CD8-positive, alpha-beta memory T cell (primary cell): ENCODE data around the gene DPH7. TPM values are rescaled to one million over a fixed set of nuclear protein-coding genes. Genes with fewer than 3 reads are reported as not detected.
"Not testable (repeated sequence)": the region's sequence is repeated elsewhere in the genome, so short reads cannot be mapped to it uniquely, and the experiment has no call there.

Experiments used
- CTCF ChIA-PET: fragments of 350-600 bp; sonication (Branson Sonifier 250); formaldehyde crosslinking; loops from one replicate; lab custom pipeline; 2021; ENCODE audit warnings: antibody characterized with exemption; lab: Charles Lee
- POLR2A ChIA-PET: fragments of 350-600 bp; sonication (Branson Sonifier 250); formaldehyde crosslinking; loops from one replicate; lab custom pipeline; 2021; ENCODE audit warnings: antibody characterized with exemption; lab: Charles Lee
- DNase-seq, 5 donors: peaks; one replicate each; pipeline versions ENCODE4 v3.0.0 to v3.0.0-alpha.2; 2020 to 2022; ENCODE audit warnings: mixed read lengths in 1 of 5
- H3K27ac ChIP-seq: one replicate; pipeline ENCODE4 v1.7.0; 2013; ENCODE audit warnings: low read depth, mild to moderate bottlenecking, low read length, moderate library complexity
- H3K27me3 ChIP-seq: 2 replicates; pipeline ENCODE4 v1.7.0; 2013; ENCODE audit warnings: low read length, mild to moderate bottlenecking; ENCODE audit not compliant: insufficient read depth, poor library complexity, severe bottlenecking
- H3K36me3 ChIP-seq: 2 replicates; pipeline ENCODE4 v1.7.0; 2013; ENCODE audit warnings: mild to moderate bottlenecking, low read length, moderate library complexity; ENCODE audit not compliant: insufficient read depth
- H3K4me1 ChIP-seq: 2 replicates; pipeline ENCODE4 v1.7.0; 2013; ENCODE audit warnings: mild to moderate bottlenecking, low read length, moderate library complexity; ENCODE audit not compliant: insufficient read depth
- H3K4me3 ChIP-seq: 2 replicates; pipeline ENCODE4 v1.7.0; 2013; ENCODE audit warnings: mild to moderate bottlenecking, low read length
- H3K9me3 ChIP-seq: 2 replicates; pipeline ENCODE4 v1.7.0; 2013; ENCODE audit warnings: mild to moderate bottlenecking, low read length
- H3K27ac Mint-ChIP-seq, 8 donors: one replicate each; pipeline ENCODE4 v1.8.0; 2020 to 2021; ENCODE audit warnings: mixed read lengths in 8 of 8, mild to moderate bottlenecking in 6 of 8, inconsistent platforms in 3 of 8, moderate library complexity in 3 of 8
- H3K27me3 Mint-ChIP-seq, 2 donors: one replicate each; pipeline ENCODE4 v1.8.0; 2020 to 2021; ENCODE audit warnings: mixed read lengths in 2 of 2, mild to moderate bottlenecking in 1 of 2, moderate library complexity in 1 of 2
- H3K36me3 Mint-ChIP-seq, 3 donors: one replicate each; pipeline ENCODE4 v1.8.0; 2020 to 2021; ENCODE audit warnings: mixed read lengths in 3 of 3, inconsistent platforms in 1 of 3, mild to moderate bottlenecking in 1 of 3
- H3K4me1 Mint-ChIP-seq, 3 donors: one replicate each; pipeline ENCODE4 v1.8.0; 2020 to 2021; ENCODE audit warnings: mixed read lengths in 3 of 3, inconsistent platforms in 1 of 3, mild to moderate bottlenecking in 1 of 3
- H3K4me3 Mint-ChIP-seq, 7 donors: one replicate each; pipeline ENCODE4 v1.8.0; 2020 to 2021; ENCODE audit warnings: mixed read lengths in 7 of 7, mild to moderate bottlenecking in 6 of 7, moderate library complexity in 4 of 7, inconsistent platforms in 2 of 7
- H3K9me3 Mint-ChIP-seq, 5 donors: one replicate each; pipeline ENCODE4 v1.8.0; 2020 to 2022; ENCODE audit warnings: mixed read lengths in 5 of 5, mild to moderate bottlenecking in 3 of 5, moderate library complexity in 2 of 5, inconsistent platforms in 1 of 5
- polyA plus RNA-seq: library from polyadenylated mRNA; unstranded; fragments of 300-500 nt; fragmentation: Illumina TruSeq; gene quantifications from one replicate; pipeline ENCODE4 v1.2.3, GENCODE V29; 2021
- total RNA-seq, 2 experiments: library from RNA; stranded (reverse); gene quantifications; one replicate each; pipeline ENCODE4 v1.2.3, GENCODE V29; 2021

DPH7 gene
- total RNA-seq: 10 to 100 TPM; 37.3 to 38.2 TPM
- polyA plus RNA-seq: 31.3 TPM

DNA sequence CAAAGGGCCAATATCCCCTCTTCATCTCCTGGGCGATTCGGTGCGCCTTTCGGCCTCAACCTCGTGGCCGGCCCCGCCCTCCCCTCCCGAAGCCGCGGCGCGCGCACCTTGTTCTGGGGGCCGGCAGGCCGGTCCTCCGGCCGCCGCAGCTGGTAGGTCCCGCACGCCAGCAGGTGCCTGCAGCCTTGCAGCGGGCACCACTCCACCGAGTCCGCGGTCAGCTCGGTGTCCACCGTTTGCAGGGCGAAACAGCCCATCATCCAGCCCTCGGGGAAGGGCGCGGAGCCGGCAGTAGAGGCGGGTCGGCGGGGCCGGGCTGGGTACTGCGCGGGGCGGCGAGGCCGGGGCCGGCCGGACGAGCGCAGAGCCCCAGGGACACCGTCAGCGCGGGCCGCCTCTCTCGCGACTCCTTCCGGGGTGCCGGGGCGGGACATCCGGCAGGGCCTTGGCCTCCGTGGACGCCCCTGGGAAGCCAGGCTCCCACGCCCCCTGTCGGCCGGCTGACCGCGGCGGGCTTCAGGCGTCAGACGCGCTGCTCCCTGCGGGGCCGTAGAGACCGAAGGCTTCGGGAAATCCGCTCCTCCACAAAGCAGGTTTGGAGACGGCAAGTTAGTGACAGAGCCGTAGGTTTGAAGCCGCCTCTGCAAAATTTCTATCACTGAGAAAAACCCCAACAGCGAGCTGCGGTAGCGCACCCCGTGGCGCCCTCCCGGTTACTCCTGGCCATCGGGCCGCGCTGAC is at the start of gene DPH7:
DPH7 (minus strand) TSS at position 408 of the 741 bp plus-strand sequence; CDS start at position 260, 148 bp downstream.
- POLR2A ChIA-PET: interaction anchor here (0.8 to 1.5 kb wide), 2 partner anchors 26 to 27 kb away, joined by 5 read pairs; partner anchors contain the start of genes ARRDC1 and MRPL41
- peak within 1 kb of the TSS; percentile 79 to 91 (median 83) for H3K4me3 Mint-ChIP-seq
- Histone ChIP-seq H3K4me1 (peaks cover 26% of the 10 kb centered on the region), H3K27ac (peak within 1 kb of the TSS; percentile 65), H3K36me3 (peaks cover 15% of the 10 kb centered on the region), H3K4me3 (peak within 1 kb of the TSS; percentile 78), H3K9me3 (no peaks in the 10 kb centered on the region), H3K27me3 (no peaks in the 10 kb centered on the region)
- CTCF ChIA-PET: interaction anchor here (0.7 to 2.6 kb wide), 11 partner anchors 8 to 69 kb away, joined by 3 to 13 read pairs (median 7); partner anchors contain the start of genes ARRDC1, EHMT1, MRPL41 and PNPLA7
- H3K4me1 Mint-ChIP-seq: peaks cover 29 to 41% (median 31%) of the 10 kb centered on the region in 3 donors
- H3K27ac Mint-ChIP-seq: peak within 1 kb of the TSS; percentile 41 to 93 (median 79)
- peak; percentile 89 to 97 (median 94) for DNase-seq
- peaks cover 0 to 3% of the 10 kb centered on the region in 2 donors for H3K27me3 Mint-ChIP-seq
- no peaks in the 10 kb centered on the region for H3K9me3 Mint-ChIP-seq
- H3K36me3 Mint-ChIP-seq: peaks cover 0 to 53% (median 13%) of the 10 kb centered on the region in 3 donors

DNA sequence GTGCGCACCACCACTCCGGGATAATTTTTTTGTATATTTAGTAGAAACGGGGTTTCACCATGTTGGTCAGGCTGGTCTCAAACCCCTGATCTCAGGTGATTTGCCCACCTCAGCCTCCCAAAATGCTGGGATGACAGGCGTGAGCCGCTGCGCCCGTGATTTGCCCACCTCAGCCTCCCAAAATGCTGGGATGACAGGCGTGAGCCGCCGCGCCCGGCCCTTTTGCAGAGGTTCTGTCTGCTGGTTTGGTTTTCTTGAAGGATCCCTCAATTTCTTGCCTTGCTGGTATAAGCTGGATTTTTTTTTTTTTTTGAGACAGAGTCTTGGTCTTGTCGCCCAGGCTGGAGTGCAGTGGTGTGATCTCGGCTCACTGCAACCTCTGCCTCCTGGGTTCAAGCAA is 48.7 kb upstream of the DPH7 start:
- POLR2A ChIA-PET: interaction anchor here (0.6 to 2.8 kb wide), 3 partner anchors 8 to 22 kb away, joined by 3 to 20 read pairs (median 4); partner anchors contain the start of genes ARRDC1 and EHMT1
- H3K36me3 ChIP-seq, H3K9me3 Mint-ChIP-seq, H3K9me3 ChIP-seq, H3K27ac ChIP-seq, H3K27me3 Mint-ChIP-seq, H3K4me3 Mint-ChIP-seq, DNase-seq, H3K4me3 ChIP-seq, H3K27ac Mint-ChIP-seq, H3K27me3 ChIP-seq: not testable (repeated sequence)
- Mint-ChIP-seq H3K36me3 (peaks cover 0 to 10% (median 6%) of the 10 kb centered on the region in 3 donors), H3K4me1 (peaks cover 47 to 69% (median 62%) of the 10 kb centered on the region in 3 donors)
- CTCF ChIA-PET: interaction anchor here (1.0 to 1.8 kb wide), 2 partner anchors 8 to 20 kb away, joined by 3 to 7 read pairs; partner anchors contain the start of gene EHMT1
- peaks cover 47% of the 10 kb centered on the region for H3K4me1 ChIP-seq

DNA sequence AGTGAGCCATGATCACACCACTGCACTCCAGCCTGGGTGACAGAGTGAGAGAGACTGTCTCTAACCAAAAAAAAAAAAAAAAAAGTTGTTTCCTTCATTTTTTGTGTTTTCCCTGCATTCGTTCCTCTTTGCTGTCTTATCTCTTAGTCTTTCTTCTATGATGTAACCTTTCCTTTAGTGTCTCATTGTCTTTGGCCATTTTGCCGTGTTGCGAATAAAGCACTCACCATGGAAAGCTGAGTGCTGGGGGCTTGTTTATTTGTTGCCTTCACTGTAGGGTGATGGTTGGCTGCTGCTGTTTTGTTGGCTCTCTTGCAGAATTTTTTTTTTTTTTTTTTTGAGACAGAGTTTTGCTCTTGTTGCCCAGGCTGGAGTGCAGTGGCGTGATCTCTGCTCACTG is 47.7 kb upstream of the DPH7 start:
- H3K4me1 Mint-ChIP-seq: peaks cover 46 to 67% (median 59%) of the 10 kb centered on the region in 3 donors
- no peaks in the 10 kb centered on the region for H3K27me3 ChIP-seq
- no peaks in the 10 kb centered on the region for H3K27me3 Mint-ChIP-seq
- peaks cover 0 to 10% (median 6%) of the 10 kb centered on the region in 3 donors for H3K36me3 Mint-ChIP-seq
- POLR2A ChIA-PET: no interaction called here
- no peak overlapping the region for H3K27ac ChIP-seq
- H3K36me3 ChIP-seq: no peaks in the 10 kb centered on the region
- H3K4me1 ChIP-seq: peaks cover 49% of the 10 kb centered on the region
- H3K27ac Mint-ChIP-seq: peak overlapping the region in 5 of 8 donors; percentile 4 to 81 (median 65)
- DNase-seq: no peak
- H3K4me3 Mint-ChIP-seq: peak overlapping the region in 4 of 7 donors; percentile 16 to 82 (median 22)
- CTCF ChIA-PET: interaction anchor here (1.0 kb wide), 1 partner anchor 40 kb away, joined by 4 read pairs; no protein-coding TSS in a partner anchor
- no peaks in the 10 kb centered on the region for H3K9me3 Mint-ChIP-seq
- H3K9me3 ChIP-seq: no peaks in the 10 kb centered on the region
- H3K4me3 ChIP-seq: no peak overlapping the region

DNA sequence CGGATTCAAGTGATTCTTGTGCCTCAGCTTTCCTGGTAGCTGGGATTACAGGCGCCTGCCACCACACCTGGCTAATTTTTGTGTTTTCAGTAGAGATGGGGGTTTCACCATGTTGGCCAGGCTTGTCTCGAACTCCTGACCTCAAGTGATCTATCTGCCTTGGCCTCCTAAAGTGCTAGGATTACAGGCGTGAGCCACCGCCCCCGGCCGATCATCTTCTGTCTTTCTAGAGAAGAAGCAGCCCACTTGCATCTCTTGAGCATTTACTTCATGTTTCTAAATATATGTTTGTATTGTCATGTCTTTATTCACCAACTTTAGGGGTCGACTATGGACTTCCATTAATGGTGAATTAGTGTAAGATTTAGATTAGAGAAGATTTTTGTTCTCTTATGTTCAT is 43.5 kb upstream of the DPH7 start:
- H3K27me3 Mint-ChIP-seq, CTCF ChIA-PET, H3K36me3 ChIP-seq, POLR2A ChIA-PET, DNase-seq, H3K27ac ChIP-seq, H3K27me3 ChIP-seq, H3K9me3 Mint-ChIP-seq, H3K4me3 ChIP-seq, H3K9me3 ChIP-seq: not testable (repeated sequence)
- H3K4me1 Mint-ChIP-seq: peaks cover 49 to 61% (median 58%) of the 10 kb centered on the region in 3 donors
- H3K36me3 Mint-ChIP-seq: peaks cover 0 to 18% (median 4%) of the 10 kb centered on the region in 3 donors
- H3K4me1 ChIP-seq: peaks cover 47% of the 10 kb centered on the region
- H3K27ac Mint-ChIP-seq: peak overlapping the region in 5 of 8 donors; percentile 23 to 81 (median 54)
- H3K4me3 Mint-ChIP-seq: peak overlapping the region in 4 of 7 donors; percentile 8 to 71 (median 47)

DNA sequence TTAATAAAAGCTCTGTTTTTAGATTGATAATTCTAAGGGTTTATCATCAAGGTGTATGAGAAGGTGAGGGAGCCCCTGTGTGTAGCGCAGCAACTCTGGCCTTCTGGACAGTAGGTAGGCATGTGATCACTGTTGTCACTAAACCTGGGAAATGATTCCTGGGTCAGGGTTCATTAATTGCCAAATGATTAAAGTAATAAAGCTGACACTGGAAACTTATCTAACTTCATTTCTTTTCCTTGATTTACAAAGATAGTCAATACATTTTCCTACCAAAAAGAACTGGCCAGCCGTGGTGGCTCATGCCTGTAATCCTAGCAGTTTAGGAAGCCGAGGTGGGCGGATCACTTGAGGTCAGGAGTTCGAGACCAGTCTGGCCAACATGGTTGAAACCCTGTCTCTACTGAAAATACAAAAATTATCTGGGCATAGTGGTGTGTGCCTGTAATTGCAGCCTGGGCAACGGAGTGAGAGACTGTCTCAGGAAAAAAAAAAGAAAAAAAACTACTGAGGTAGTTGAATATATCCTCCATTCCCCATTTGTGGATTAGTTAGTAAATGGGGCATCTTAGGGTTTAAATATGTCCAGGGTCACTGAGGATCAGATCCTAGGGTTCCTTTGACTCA is 42.5 kb upstream of the DPH7 start:
- Histone ChIP-seq H3K9me3 (no peaks in the 10 kb centered on the region), H3K27me3 (no peaks in the 10 kb centered on the region), H3K4me3 (no peak overlapping the region), H3K36me3 (no peaks in the 10 kb centered on the region), H3K4me1 (peaks cover 40% of the 10 kb centered on the region), H3K27ac (no peak overlapping the region)
- Mint-ChIP-seq H3K36me3 (peaks cover 0 to 18% (median 2%) of the 10 kb centered on the region in 3 donors), H3K4me3 (peak overlapping the region; percentile 42 to 81 (median 54)), H3K27ac (peak overlapping the region; percentile 17 to 93 (median 62)), H3K9me3 (no peaks in the 10 kb centered on the region), H3K27me3 (no peaks in the 10 kb centered on the region), H3K4me1 (peaks cover 45 to 57% (median 54%) of the 10 kb centered on the region in 3 donors)
- no peak for DNase-seq
- ChIA-PET CTCF (no interaction called here), POLR2A (no interaction called here)

DNA sequence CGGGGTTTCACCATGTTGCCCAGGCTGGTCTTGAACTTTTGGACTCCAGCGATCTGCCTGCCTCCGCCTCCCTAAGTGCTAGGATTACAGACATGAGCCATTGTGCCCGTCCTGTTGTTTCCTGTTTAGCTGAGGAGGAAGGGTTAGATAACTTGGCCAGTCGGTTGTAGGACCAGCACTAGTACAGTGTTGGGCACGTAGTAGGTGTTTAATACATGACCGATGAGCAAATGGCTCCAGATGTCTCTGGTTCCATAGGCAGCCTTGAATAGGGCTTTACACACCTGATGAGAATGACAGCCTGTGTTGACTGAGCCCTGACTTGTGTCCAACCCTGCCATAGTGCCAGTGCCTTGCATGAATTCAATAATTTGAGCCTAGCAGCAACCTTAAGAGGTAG is 41.9 kb upstream of the DPH7 start:
- no peak for DNase-seq
- Histone ChIP-seq H3K27ac (no peak overlapping the region), H3K4me1 (peaks cover 39% of the 10 kb centered on the region), H3K4me3 (peak overlapping the region; percentile 11), H3K27me3 (no peaks in the 10 kb centered on the region), H3K9me3 (no peaks in the 10 kb centered on the region), H3K36me3 (no peaks in the 10 kb centered on the region)
- ChIA-PET CTCF (interaction anchor here (2.1 kb wide), 1 partner anchor 8 kb away, joined by 7 read pairs; no protein-coding TSS in a partner anchor), POLR2A (interaction anchor here (1.1 kb wide), 1 partner anchor 27 kb away, joined by 9 read pairs; no protein-coding TSS in a partner anchor)
- Mint-ChIP-seq H3K4me1 (peaks cover 45 to 55% (median 52%) of the 10 kb centered on the region in 3 donors), H3K27ac (peak overlapping the region in 5 of 8 donors; percentile 50 to 93 (median 90)), H3K27me3 (no peaks in the 10 kb centered on the region), H3K9me3 (no peaks in the 10 kb centered on the region), H3K36me3 (peaks cover 0 to 21% (median 2%) of the 10 kb centered on the region in 3 donors), H3K4me3 (peak overlapping the region; percentile 42 to 87 (median 66))

DNA sequence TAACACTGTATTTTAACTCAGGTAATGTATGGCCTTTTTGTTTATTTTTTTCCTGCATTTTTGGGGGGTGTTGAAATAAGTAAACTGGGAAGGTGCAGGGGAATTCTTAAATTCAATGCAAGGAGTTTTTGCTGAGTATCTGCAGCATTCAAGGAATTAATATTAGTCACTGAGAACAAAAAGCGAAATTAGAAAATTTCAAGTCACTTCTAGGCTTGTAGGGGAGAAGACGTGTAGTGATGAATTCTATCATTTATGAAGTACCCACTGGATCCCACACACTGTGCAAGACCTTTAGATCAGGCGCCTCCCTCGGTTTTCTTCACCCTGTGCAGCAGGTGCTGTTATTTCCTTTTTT is 41.3 kb upstream of the DPH7 start:
- H3K4me1 ChIP-seq: peaks cover 34% of the 10 kb centered on the region
- DNase-seq: no peak
- H3K27ac Mint-ChIP-seq: peak overlapping the region; percentile 19 to 96 (median 92)
- H3K27me3 Mint-ChIP-seq: no peaks in the 10 kb centered on the region
- peaks cover 40 to 49% (median 47%) of the 10 kb centered on the region in 3 donors for H3K4me1 Mint-ChIP-seq
- peaks cover 0 to 21% (median 2%) of the 10 kb centered on the region in 3 donors for H3K36me3 Mint-ChIP-seq
- ChIA-PET CTCF (interaction anchor here (2.1 kb wide), 1 partner anchor 8 kb away, joined by 7 read pairs; no protein-coding TSS in a partner anchor), POLR2A (interaction anchor here (1.1 to 2.1 kb wide), 2 partner anchors 8 to 28 kb away, joined by 9 to 20 read pairs; no protein-coding TSS in a partner anchor)
- no peaks in the 10 kb centered on the region for H3K9me3 Mint-ChIP-seq
- no peaks in the 10 kb centered on the region for H3K36me3 ChIP-seq
- H3K4me3 Mint-ChIP-seq: peak overlapping the region; percentile 77 to 94 (median 87)
- peak overlapping the region; percentile 90 for H3K4me3 ChIP-seq
- peak overlapping the region; percentile 69 for H3K27ac ChIP-seq
- H3K27me3 ChIP-seq: no peaks in the 10 kb centered on the region
- H3K9me3 ChIP-seq: no peaks in the 10 kb centered on the region
